ENCODE data around the gene MAP3K2.

MAP3K2 gene

GRCh38 chr2:127382831-127383230 lies 4.9 kb downstream of the MAP3K2 start:
- H3K27ac ChIP-seq = no peak overlapping the region
- TF ChIP-seq CTCF (conservative IDR thresholded peaks at IDR 0.05) (no peak), ZFX (IDR thresholded peaks at IDR 0.05) (no peak)

- no peak for TF ChIP-seq ZFX (IDR thresholded peaks at IDR 0.05)
- no peak for TF ChIP-seq CTCF (conservative IDR thresholded peaks at IDR 0.05)
- no peak overlapping the region for H3K27ac ChIP-seq
These were observed 6.0 kb downstream of the MAP3K2 start for GRCh38 chr2:127381762-127382161.

- no peak overlapping the region for H3K27ac ChIP-seq
- TF ChIP-seq CTCF (conservative IDR thresholded peaks at IDR 0.05) (no peak), ZFX (IDR thresholded peaks at IDR 0.05) (no peak)
These were observed 7.9 kb downstream of the MAP3K2 start for GRCh38 chr2:127379712-127380355.

- TF ChIP-seq ZFX (IDR thresholded peaks at IDR 0.05) (no peak), CTCF (conservative IDR thresholded peaks at IDR 0.05) (no peak)
- no peak overlapping the region for H3K27ac ChIP-seq
These were observed 9.1 kb downstream of the MAP3K2 start for GRCh38 chr2:127378720-127379119.

GRCh38 chr2:127377262-127377661 lies 10.5 kb downstream of the MAP3K2 start:
- no peak for TF ChIP-seq CTCF (conservative IDR thresholded peaks at IDR 0.05)
- no peak for TF ChIP-seq ZFX (IDR thresholded peaks at IDR 0.05)
- H3K27ac ChIP-seq = no peak overlapping the region

GRCh38 chr2:127376257-127376656 lies 11.5 kb downstream of the MAP3K2 start:
- no peak overlapping the region for H3K27ac ChIP-seq
- TF ChIP-seq ZFX (IDR thresholded peaks at IDR 0.05) = no peak
- no peak for TF ChIP-seq CTCF (conservative IDR thresholded peaks at IDR 0.05)

GRCh38 chr2:127373362-127374083 lies 14.3 kb downstream of the MAP3K2 start:
- no peak for TF ChIP-seq CTCF (conservative IDR thresholded peaks at IDR 0.05)
- TF ChIP-seq ZFX (IDR thresholded peaks at IDR 0.05) = no peak
- no peak overlapping the region for H3K27ac ChIP-seq
